Mesodermal cell (in vitro differentiated cells): Measurements from ENCODE around the gene FARSB.

Experiments used
- H3K27ac ChIP-seq: 2 replicates; pipeline ENCODE4 v1.7.0; 2013; ENCODE audit warnings: mild to moderate bottlenecking, low read depth, low read length, moderate library complexity; ENCODE audit not compliant: severe bottlenecking
- H3K36me3 ChIP-seq: 2 replicates; pipeline ENCODE4 v1.7.1; 2013; ENCODE audit warnings: mild to moderate bottlenecking, low read length, moderate library complexity; ENCODE audit not compliant: control insufficient read depth, insufficient read depth
- H3K4me1 ChIP-seq: one replicate; pipeline ENCODE4 v1.7.1; 2013; ENCODE audit warnings: mild to moderate bottlenecking, low read length; ENCODE audit not compliant: insufficient read depth, control insufficient read depth, poor library complexity, severe bottlenecking
- H3K4me3 ChIP-seq: 2 replicates; pipeline ENCODE4 v1.7.0; 2013; ENCODE audit warnings: low read length, control low read depth, mild to moderate bottlenecking; ENCODE audit not compliant: insufficient read depth, poor library complexity, severe bottlenecking; ENCODE audit errors: extremely low read depth
- H3K9me3 ChIP-seq: 2 replicates; pipeline ENCODE4 v1.7.1; 2013; ENCODE audit warnings: mild to moderate bottlenecking, low read length, moderate library complexity; ENCODE audit not compliant: control insufficient read depth
- WGBS, 2 experiments: methylation state at CpG; one replicate each; pipeline ENCODE4 v1.1.5; 2013; ENCODE audit warnings: missing lambda C conversion rate in 2 of 2; ENCODE audit not compliant: insufficient coverage in 2 of 2; 5-methylcytosine and 5-hydroxymethylcytosine counted together

Gene FARSB

DNA sequence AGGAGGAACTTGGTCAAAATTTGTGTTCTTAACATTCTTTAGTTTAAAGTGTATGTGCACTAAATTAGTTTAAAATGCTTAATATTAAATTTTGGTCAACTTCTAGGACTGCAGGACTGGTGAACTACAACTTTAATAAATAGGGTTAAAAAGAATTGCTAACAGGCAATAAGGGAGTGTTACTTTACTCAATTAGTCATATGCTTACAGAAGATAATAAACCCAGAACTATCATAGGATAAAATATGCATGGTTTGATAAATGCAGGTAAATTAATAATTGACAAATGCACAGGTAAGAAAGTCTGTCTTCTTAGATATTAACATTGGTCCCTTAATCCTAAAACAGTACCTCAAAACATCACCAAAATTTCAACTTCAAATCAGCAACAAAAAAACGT is 20.6 kb downstream of the FARSB start:
- Histone ChIP-seq H3K4me3 (no peak overlapping the region), H3K4me1 (no peaks in the 10 kb centered on the region), H3K36me3 (peaks cover 72% of the 10 kb centered on the region), H3K9me3 (no peaks in the 10 kb centered on the region), H3K27ac (no peak overlapping the region)
- WGBS, 2 experiments, result 80 to 83% methylated on average over 1 of the region's 1 CpG

- Histone ChIP-seq H3K36me3 (peaks cover 70% of the 10 kb centered on the region), H3K4me3 (no peak overlapping the region), H3K27ac (no peak overlapping the region), H3K9me3 (no peaks in the 10 kb centered on the region), H3K4me1 (no peaks in the 10 kb centered on the region)
- 100% methylated on average over 1 of the region's 5 CpGs; no CpG with 5 or more reads in 1 of the 2 experiments for WGBS, 2 experiments
Measured at GRCh38 chr2:222627764-222628163, 28.1 kb downstream of the FARSB start.

GRCh38 chr2:222623756-222624309 is 32.1 kb downstream of the FARSB start:
- H3K9me3 ChIP-seq, result no peaks in the 10 kb centered on the region
- no peak overlapping the region for H3K27ac ChIP-seq
- H3K4me3 ChIP-seq, result no peak overlapping the region
- peaks cover 54% of the 10 kb centered on the region for H3K36me3 ChIP-seq
- 82 to 92% methylated on average over 2 of the region's 6 CpGs for WGBS, 2 experiments
- no peaks in the 10 kb centered on the region for H3K4me1 ChIP-seq

- Histone ChIP-seq H3K9me3 (no peaks in the 10 kb centered on the region), H3K4me1 (no peaks in the 10 kb centered on the region), H3K27ac (no peak overlapping the region), H3K4me3 (no peak overlapping the region), H3K36me3 (peaks cover 48% of the 10 kb centered on the region)
- no CpG with 5 or more reads among the region's 2 CpGs for WGBS, 2 experiments
Measured at GRCh38 chr2:222622910-222623309, 33.0 kb downstream of the FARSB start.

- H3K9me3 ChIP-seq, result no peaks in the 10 kb centered on the region
- H3K36me3 ChIP-seq, result peaks cover 41% of the 10 kb centered on the region
- H3K4me1 ChIP-seq, result no peaks in the 10 kb centered on the region
- no peak overlapping the region for H3K27ac ChIP-seq
- no peak overlapping the region for H3K4me3 ChIP-seq
- WGBS, 2 experiments, result 95 to 100% methylated on average over 2 of the region's 4 CpGs
Measured at GRCh38 chr2:222621893-222622292, 34.0 kb downstream of the FARSB start.

- Histone ChIP-seq H3K27ac (no peak overlapping the region), H3K36me3 (peaks cover 39% of the 10 kb centered on the region), H3K4me1 (no peaks in the 10 kb centered on the region), H3K4me3 (no peak overlapping the region), H3K9me3 (no peaks in the 10 kb centered on the region)
- WGBS, 2 experiments, result 88 to 91% methylated on average over 2 of the region's 2 CpGs
Measured at GRCh38 chr2:222615320-222615719, 40.6 kb downstream of the FARSB start.

DNA sequence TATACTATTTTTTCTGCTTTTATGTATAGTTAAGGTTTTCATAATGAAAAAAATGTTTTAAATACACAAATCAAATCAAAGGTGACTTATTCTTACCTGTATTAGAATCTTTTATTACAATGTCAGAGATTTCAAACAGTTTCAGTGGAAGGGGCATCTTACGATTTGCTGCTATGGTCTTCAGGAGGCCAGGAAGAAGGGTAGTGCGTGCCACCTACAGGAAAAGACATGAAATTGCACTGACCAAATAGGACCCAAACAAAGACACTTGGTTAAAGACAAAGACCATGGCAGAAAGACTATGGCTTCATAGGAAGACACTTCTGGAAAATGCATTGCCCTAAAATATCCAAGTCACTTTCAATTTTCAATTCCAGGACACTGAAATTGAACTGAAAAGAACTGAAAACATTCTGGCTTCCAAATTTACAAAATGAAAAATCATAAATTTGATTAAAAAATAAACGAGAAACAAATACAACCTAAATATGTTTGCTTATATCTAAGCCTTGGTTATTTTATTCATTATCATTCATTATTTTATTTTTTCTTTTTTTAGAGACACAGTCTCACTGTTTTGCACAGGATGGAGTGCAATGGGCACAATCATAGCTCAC is 42.1 kb downstream of the FARSB start:
- H3K4me3 ChIP-seq, result no peak overlapping the region
- no peak overlapping the region for H3K27ac ChIP-seq
- no peaks in the 10 kb centered on the region for H3K9me3 ChIP-seq
- 50% methylated on average over 2 of the region's 3 CpGs; no CpG with 5 or more reads in 1 of the 2 experiments for WGBS, 2 experiments
- no peaks in the 10 kb centered on the region for H3K4me1 ChIP-seq
- H3K36me3 ChIP-seq, result peaks cover 40% of the 10 kb centered on the region

- Histone ChIP-seq H3K36me3 (peaks cover 40% of the 10 kb centered on the region), H3K27ac (no peak overlapping the region), H3K4me3 (no peak overlapping the region), H3K9me3 (no peaks in the 10 kb centered on the region), H3K4me1 (no peaks in the 10 kb centered on the region)
- WGBS, 2 experiments, result 80 to 100% methylated on average over 1 of the region's 4 CpGs
Measured at GRCh38 chr2:222611684-222612083, 44.2 kb downstream of the FARSB start.

- peaks cover 43% of the 10 kb centered on the region for H3K36me3 ChIP-seq
- H3K4me1 ChIP-seq, result no peaks in the 10 kb centered on the region
- no peaks in the 10 kb centered on the region for H3K9me3 ChIP-seq
- H3K4me3 ChIP-seq, result no peak overlapping the region
- 83 to 86% methylated on average over 1 of the region's 1 CpG for WGBS, 2 experiments
- no peak overlapping the region for H3K27ac ChIP-seq
Measured at GRCh38 chr2:222610746-222611145, 45.1 kb downstream of the FARSB start.

- Histone ChIP-seq H3K9me3 (no peaks in the 10 kb centered on the region), H3K4me3 (no peak overlapping the region), H3K27ac (no peak overlapping the region), H3K36me3 (peaks cover 43% of the 10 kb centered on the region), H3K4me1 (no peaks in the 10 kb centered on the region)
- WGBS, 2 experiments, result 44 to 83% methylated on average over 1 to 3 of the region's 3 CpGs
Measured at GRCh38 chr2:222609381-222609780, 46.5 kb downstream of the FARSB start.

GRCh38 chr2:222608081-222608480 is 47.8 kb downstream of the FARSB start:
- no CpG with 5 or more reads among the region's 4 CpGs for WGBS, 2 experiments
- Histone ChIP-seq H3K9me3 (no peaks in the 10 kb centered on the region), H3K4me3 (no peak overlapping the region), H3K36me3 (peaks cover 39% of the 10 kb centered on the region), H3K27ac (no peak overlapping the region), H3K4me1 (no peaks in the 10 kb centered on the region)
